HCT116 (cell line): ENCODE measurements around the gene RNF8. TPM values are rescaled to one million over a fixed set of nuclear protein-coding genes. Genes with fewer than 3 reads are reported as not detected.
"Not testable (repeated sequence)": the region's sequence is repeated elsewhere in the genome, so short reads cannot be mapped to it uniquely, and the experiment has no call there.

Source experiments
- ATAC-seq: fragments of 200-7000 bp; cut with Tn5 transposase; 2 replicates; pipeline ENCODE4 v1.9.1; 2020; ENCODE audit warnings: mild to moderate bottlenecking, moderate library complexity
- BruUV-seq: library from RNA; stranded (reverse); fragments of 400-500 nt; replicated peaks from 2 replicates; lab custom pipeline; 2021; lab: Mats Ljungman, UMichigan
- CTCF ChIA-PET: fragments of 300-600 bp; sonication (Branson Sonifier 250); formaldehyde crosslinking; loops from one replicate; lab custom pipeline; 2021; ENCODE audit warnings: antibody characterized with exemption; lab: Charles Lee
- POLR2A ChIA-PET: fragments of 300-600, 350-600 bp; sonication (Branson Sonifier 250); formaldehyde crosslinking; loops from one replicate; lab custom pipeline; 2021; ENCODE audit warnings: antibody characterized with exemption; lab: Charles Lee
- RAD21 ChIA-PET, 2 experiments: fragments of 300-600 bp; sonication (Branson Sonifier 250); formaldehyde crosslinking; loops; one replicate each; lab custom pipeline; 2023; ENCODE audit warnings: low total read pairs in 2 of 2; ENCODE audit not compliant: uncharacterized antibody in 2 of 2, unreplicated experiment in 2 of 2, low non-redundant PET in 1 of 2; lab: Charles Lee
- DNase-seq: peaks from one replicate; pipeline ENCODE4 v3.0.0-alpha.2; 2010; ENCODE audit warnings: low read depth, low spot score
- H2AFZ ChIP-seq: fragments of 200-600 bp; shearing (Covaris generic), sonication (generic); 2 replicates; pipeline ENCODE4 v1.6.1; 2017; ENCODE audit warnings: low read depth, mixed run types, mixed read lengths, antibody characterized with exemption, low read length; ENCODE audit not compliant: poor library complexity, severe bottlenecking
- H3K27ac ChIP-seq: 2 replicates; pipeline ENCODE4 v1.5.1; 2012; ENCODE audit warnings: low read depth, low read length
- H3K27me3 ChIP-seq: fragments of 200-600 bp; sonication (generic); 2 replicates; pipeline ENCODE4 v1.6.1; 2016; ENCODE audit warnings: mixed run types, low read length, mixed read lengths; ENCODE audit not compliant: insufficient read depth
- H3K36me3 ChIP-seq, 2 experiments: fragments of 200-500 bp in 1 of 2; fragments of 200-600 bp in 1 of 2; sonication (Bioruptor generic) in 1 of 2; sonication (generic) in 1 of 2; 2 replicates each; pipeline versions ENCODE4 v1.5.1 to v1.6.1; 2014 to 2016; ENCODE audit warnings: low read length in 2 of 2, inconsistent platforms in 1 of 2, mixed read lengths in 1 of 2, mixed run types in 1 of 2; ENCODE audit not compliant: insufficient read depth in 2 of 2, control insufficient read depth in 1 of 2
- H3K4me1 ChIP-seq, 2 experiments: fragments of 200-600 bp in 1 of 2; sonication (generic) in 1 of 2; 2 replicates each; pipeline versions ENCODE4 v1.5.1 to v1.6.1; 2012 to 2017; ENCODE audit warnings: low read length in 2 of 2, inconsistent platforms in 1 of 2, mild to moderate bottlenecking in 1 of 2, mixed read lengths in 1 of 2, mixed run types in 1 of 2, moderate library complexity in 1 of 2; ENCODE audit not compliant: insufficient read depth in 2 of 2, control insufficient read depth in 1 of 2
- H3K4me2 ChIP-seq: fragments of 200-600 bp; sonication (generic); 2 replicates; pipeline ENCODE4 v1.6.1; 2017; ENCODE audit warnings: mixed run types, low read length, mixed read lengths
- H3K4me3 ChIP-seq, 2 experiments: fragments of 200-600 bp in 1 of 2; sonication (generic) in 1 of 2; replicated peaks in 1 of 2; 2 replicates each; pipeline ENCODE4 v1.5.1; 2011 to 2016; ENCODE audit warnings: low read length in 2 of 2, control low read depth in 1 of 2, low read depth in 1 of 2, mild to moderate bottlenecking in 1 of 2, mixed read lengths in 1 of 2, mixed run types in 1 of 2
- H3K79me2 ChIP-seq: fragments of 200-600 bp; sonication (generic); 2 replicates; pipeline ENCODE4 v1.6.1; 2017; ENCODE audit warnings: mild to moderate bottlenecking, mixed run types, low read length, moderate library complexity, mixed read lengths; ENCODE audit not compliant: insufficient read depth
- H3K9ac ChIP-seq: fragments of 200-600 bp; sonication (generic); 2 replicates; pipeline ENCODE4 v1.6.1; 2016; ENCODE audit warnings: low read length, mixed read lengths
- H3K9me2 ChIP-seq: fragments of 200-600 bp; sonication (generic), shearing (Covaris generic); 2 replicates; pipeline ENCODE4 v1.6.1; 2017; ENCODE audit warnings: mixed run types, mild to moderate bottlenecking, moderate library complexity; ENCODE audit not compliant: insufficient read depth
- H3K9me3 ChIP-seq, 2 experiments: fragments of 200-500 bp in 1 of 2; fragments of 200-600 bp in 1 of 2; sonication (Bioruptor generic) in 1 of 2; sonication (generic) in 1 of 2; 2 replicates each; pipeline ENCODE4 v1.6.1; 2014 to 2017; ENCODE audit warnings: low read length in 2 of 2, mixed read lengths in 2 of 2, inconsistent platforms in 1 of 2, low read depth in 1 of 2, mild to moderate bottlenecking in 1 of 2, mixed run types in 1 of 2, moderate library complexity in 1 of 2; ENCODE audit not compliant: control insufficient read depth in 1 of 2, insufficient read depth in 1 of 2
- H4K20me1 ChIP-seq: fragments of 200-600 bp; sonication (generic), shearing (Covaris generic); 2 replicates; pipeline ENCODE4 v1.6.1; 2017; ENCODE audit warnings: mixed run types, mild to moderate bottlenecking, moderate library complexity; ENCODE audit not compliant: insufficient read depth
- CEBPB ChIP-seq: IDR thresholded peaks from 2 replicates; pipeline ENCODE4 v1.6.1; 2012; ENCODE audit warnings: low read depth
- YY1 ChIP-seq: IDR thresholded peaks from 2 replicates; pipeline ENCODE4 v1.6.1; 2011; ENCODE audit warnings: low read length, low read depth, moderate library complexity, mild to moderate bottlenecking; ENCODE audit not compliant: insufficient replicate concordance; ENCODE audit errors: extremely low read depth
- ZBTB33 ChIP-seq: IDR thresholded peaks from 2 replicates; pipeline ENCODE4 v1.6.1; 2011; ENCODE audit warnings: mild to moderate bottlenecking, low read length, moderate library complexity; ENCODE audit not compliant: insufficient replicate concordance; ENCODE audit errors: extremely low read depth
- ZNF274 ChIP-seq: fragments of 200-500 bp; sonication (Bioruptor generic); IDR thresholded peaks from 2 replicates; pipeline ENCODE4 v1.6.1; 2014; ENCODE audit warnings: mild to moderate bottlenecking, low read depth, low read length, inconsistent platforms
- intact Hi-C: fragments of 100-400 bp; cut with micrococcal nuclease; formaldehyde crosslinking; loops from 2 replicates; pipeline ENCODE4 v1.10.0; 2022
- total RNA-seq: library from RNA; stranded (reverse); gene quantifications from one replicate; pipeline ENCODE4 v1.2.1, GENCODE V29; 2021; ENCODE audit not compliant: unreplicated experiment

RNF8 gene
- total RNA-seq, 1 experiment from 2014 or later, result 28.0 TPM

GRCh38 chr6:37324131-37325033 lies 29.4 kb upstream of the RNF8 start (continued):
- TF ChIP-seq ZBTB33 (no peak), YY1 (no peak)

- H3K27ac ChIP-seq, H3K4me2 ChIP-seq, intact Hi-C loops, H3K4me3 ChIP-seq, BruUV-seq, POLR2A ChIA-PET, H3K9ac ChIP-seq, H3K9me2 ChIP-seq, ATAC-seq, H3K27me3 ChIP-seq, DNase-seq, H3K4me1 ChIP-seq, H3K79me2 ChIP-seq, CTCF ChIA-PET, H3K9me3 ChIP-seq, RAD21 ChIA-PET, H4K20me1 ChIP-seq, H3K36me3 ChIP-seq, H2AFZ ChIP-seq: not testable (repeated sequence)
Measured at GRCh38 chr6:37330345-37330744, 23.4 kb upstream of the RNF8 start.

- Histone ChIP-seq H3K4me2 (no peak overlapping the region), H3K27ac (no peak overlapping the region), H3K4me3 (no peak overlapping the region), H3K36me3 (peaks cover 0 to 2% of the 10 kb centered on the region in 2 experiments; a peak in 1 of 4 replicates), H3K27me3 (no peaks in the 10 kb centered on the region), H4K20me1 (no peaks in the 10 kb centered on the region), H3K9me3 (no peaks in the 10 kb centered on the region), H2AFZ (no peak overlapping the region), H3K4me1 (no peaks in the 10 kb centered on the region), H3K9ac (no peak overlapping the region), H3K79me2 (no peaks in the 10 kb centered on the region), H3K9me2 (no peaks in the 10 kb centered on the region)
- no peak for ATAC-seq
- POLR2A ChIA-PET, result no interaction called here
- no peak for DNase-seq
- CTCF ChIA-PET, result no interaction called here
- no peak for TF ChIP-seq ZNF274
- no peak for TF ChIP-seq CEBPB
- BruUV-seq, result no TSS peak
- RAD21 ChIA-PET, result no interaction called here
- intact Hi-C loops, result no loop called here
Measured at GRCh38 chr6:37331047-37331446, 22.7 kb upstream of the RNF8 start.
